HS-5 (cell line): Measurements from ENCODE around the gene KCNK4.

ENCODE experiments used
- DNase-seq: peaks from one replicate; pipeline ENCODE4 v3.0.0-alpha.2; 2012; ENCODE audit warnings: low read depth

KCNK4 gene

DNA sequence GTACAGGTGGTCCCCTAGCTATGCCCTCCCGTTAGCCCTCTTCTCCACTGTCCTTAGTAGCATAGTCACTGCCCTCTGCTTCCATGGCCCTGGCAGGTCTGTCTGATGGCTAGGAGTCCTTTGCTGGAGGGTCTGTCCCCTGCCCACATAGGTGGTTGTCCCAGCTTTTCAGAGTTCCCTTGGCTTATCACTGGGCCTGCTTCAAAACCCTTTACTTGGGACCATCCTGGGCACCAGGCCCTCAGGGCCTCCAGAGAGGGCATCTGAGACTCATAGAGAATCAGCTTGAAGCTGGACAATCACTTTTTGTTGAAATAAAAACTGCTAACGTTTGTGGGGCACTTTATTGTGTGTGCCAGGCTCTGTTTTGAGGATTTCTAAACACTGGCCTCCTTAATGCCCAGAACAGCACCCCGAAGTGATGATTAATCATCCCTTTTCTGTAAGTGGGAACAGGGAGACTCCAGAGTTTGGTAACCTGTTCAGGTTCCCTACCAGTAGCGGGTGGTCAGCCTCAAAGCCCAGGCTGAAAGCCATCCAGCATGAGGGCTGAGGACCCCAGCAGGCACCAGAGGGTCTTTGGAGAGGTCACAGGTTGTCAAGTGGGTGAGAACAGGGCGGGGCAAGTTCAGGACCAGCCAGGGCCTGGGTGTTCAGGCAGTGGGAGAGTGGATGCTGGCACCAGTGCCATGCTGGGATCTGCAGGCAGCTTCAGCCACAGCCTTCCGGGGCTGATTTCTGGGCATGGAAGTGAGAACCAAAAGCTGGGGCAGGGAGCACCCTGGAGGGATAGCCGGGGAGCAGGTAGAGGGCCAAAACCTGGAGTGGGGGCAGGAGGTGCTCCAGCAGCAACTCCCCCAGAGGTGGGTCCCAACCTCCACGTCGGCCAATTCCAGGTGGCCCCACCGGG lies 495 bp upstream of the KCNK4 start:
- no peak for DNase-seq

DNA sequence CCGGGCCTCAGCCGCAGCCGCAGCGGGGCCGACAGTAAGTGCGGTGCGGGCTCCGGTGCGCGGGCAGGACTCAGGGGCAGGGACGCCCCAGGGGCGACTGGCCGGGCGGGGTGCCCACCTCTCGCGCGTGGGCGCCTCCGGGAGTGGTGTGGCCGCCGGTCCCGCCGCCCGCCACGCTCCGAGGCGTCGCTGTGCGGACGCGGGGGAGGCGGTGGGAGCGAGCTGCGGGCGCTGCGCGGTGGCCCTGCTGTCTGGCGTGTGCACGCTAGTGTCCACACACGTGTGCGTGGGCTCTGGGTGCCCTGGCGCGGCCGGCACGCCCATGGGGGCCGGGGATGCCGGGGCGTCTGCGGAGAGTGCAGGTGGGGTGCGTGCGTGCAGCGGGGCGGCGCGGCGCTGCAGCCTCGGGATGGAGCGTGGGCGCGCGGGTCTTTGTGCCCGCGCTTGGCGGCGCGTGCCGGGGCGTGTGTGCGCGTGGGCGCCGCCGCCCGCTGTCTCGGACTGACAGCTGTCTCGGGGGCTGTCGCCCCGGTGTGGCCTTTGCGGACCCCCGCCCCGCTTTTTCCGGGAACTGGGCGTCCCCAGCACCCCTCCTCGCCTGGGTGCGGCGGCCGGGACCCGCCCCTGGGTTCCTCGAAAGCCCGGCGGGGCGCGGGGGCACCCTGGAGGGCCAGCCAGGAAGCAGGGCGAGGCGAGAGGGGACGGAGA lies 804 bp downstream of the KCNK4 start:
- no peak for DNase-seq

DNA sequence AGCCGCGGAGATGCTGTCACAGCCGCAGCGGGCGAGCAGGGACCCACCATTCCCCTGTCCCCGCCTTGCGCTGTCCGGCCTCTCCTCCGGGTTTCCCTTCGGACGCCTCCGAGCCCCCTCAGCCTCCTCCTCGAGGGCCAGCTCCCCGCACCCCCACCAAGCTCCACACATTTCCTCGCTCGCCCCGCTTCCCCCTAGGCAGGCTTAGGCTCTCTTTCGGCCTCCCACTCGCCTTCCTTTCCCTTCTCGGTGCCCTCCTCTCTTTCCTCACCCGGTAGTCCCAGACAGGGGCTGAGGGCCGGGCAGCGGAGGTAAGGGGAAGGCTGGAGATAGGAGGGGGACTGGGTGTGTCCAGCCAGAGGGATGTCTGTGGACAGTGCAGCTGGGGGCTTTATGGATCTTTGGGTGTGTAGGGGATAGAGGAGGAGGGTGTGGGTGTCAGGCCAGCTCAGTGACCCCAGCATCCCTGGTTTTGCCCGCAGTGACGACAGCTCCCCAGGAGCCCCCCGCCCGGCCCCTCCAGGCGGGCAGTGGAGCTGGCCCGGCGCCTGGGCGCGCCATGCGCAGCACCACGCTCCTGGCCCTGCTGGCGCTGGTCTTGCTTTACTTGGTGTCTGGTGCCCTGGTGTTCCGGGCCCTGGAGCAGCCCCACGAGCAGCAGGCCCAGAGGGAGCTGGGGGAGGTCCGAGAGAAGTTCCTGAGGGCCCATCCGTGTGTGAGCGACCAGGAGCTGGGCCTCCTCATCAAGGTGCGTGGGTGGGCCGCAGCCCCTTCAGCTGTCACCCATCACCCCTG lies 1.6 kb downstream of the KCNK4 start:
- no peak for DNase-seq

DNA sequence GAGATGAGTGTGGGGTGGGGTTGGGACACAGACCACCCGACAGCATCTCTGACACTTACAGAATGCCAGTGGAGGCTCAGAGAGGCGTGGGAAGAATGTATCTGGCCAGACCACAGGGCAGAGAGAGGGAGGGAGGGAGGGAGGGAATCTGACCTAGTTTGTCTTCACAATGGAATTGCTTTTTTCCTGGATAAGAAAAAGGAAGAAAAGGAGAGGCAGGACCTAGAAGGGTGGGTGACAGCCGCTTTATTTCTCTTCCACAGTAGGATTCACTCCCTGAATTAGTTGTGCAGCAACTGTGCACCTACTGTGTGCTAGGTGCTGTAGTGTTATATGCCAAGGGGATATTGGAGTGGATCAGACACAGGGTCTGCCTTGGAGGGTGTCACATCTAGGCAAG lies 3.7 kb downstream of the KCNK4 start:
- no peak for DNase-seq

DNA sequence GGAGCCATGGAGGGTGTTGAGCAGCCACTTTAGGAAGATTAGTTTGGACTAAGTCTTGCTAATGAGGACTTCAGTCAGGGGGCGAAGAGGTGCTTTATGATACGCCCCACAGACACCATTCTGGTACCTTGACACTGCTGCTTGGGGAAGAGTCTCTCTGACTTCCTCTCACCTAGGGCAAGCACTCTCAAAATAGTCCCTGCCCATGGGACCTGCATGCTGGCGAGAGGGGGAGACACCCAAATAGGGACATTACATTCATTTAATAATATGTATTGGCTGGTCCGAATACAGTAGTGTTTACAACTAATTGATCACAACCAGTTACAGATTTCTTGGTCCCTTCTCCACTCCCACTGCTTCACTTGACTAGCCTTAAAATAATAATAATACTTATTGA lies 4.7 kb downstream of the KCNK4 start:
- DNase-seq, result no peak

DNA sequence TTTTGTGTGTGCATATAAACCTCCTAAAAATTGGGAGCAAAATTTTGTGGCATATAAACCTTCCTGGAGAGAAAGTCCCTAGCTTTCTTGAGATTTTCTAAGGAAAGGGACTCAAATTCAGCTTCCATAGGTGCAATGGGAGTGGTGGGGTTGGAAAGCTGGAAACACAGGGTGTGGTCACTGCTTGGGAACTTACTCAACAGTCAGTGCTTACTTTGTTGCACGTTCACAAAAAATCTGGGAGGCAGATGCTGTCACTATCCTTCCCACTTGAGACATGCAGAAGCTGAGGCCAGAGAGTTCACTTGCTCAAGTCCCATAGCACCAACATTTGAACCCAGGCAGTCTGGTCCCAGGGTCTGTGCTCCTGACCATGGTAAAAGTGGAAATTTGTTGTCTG lies 5.1 kb downstream of the KCNK4 start:
- no peak for DNase-seq

DNA sequence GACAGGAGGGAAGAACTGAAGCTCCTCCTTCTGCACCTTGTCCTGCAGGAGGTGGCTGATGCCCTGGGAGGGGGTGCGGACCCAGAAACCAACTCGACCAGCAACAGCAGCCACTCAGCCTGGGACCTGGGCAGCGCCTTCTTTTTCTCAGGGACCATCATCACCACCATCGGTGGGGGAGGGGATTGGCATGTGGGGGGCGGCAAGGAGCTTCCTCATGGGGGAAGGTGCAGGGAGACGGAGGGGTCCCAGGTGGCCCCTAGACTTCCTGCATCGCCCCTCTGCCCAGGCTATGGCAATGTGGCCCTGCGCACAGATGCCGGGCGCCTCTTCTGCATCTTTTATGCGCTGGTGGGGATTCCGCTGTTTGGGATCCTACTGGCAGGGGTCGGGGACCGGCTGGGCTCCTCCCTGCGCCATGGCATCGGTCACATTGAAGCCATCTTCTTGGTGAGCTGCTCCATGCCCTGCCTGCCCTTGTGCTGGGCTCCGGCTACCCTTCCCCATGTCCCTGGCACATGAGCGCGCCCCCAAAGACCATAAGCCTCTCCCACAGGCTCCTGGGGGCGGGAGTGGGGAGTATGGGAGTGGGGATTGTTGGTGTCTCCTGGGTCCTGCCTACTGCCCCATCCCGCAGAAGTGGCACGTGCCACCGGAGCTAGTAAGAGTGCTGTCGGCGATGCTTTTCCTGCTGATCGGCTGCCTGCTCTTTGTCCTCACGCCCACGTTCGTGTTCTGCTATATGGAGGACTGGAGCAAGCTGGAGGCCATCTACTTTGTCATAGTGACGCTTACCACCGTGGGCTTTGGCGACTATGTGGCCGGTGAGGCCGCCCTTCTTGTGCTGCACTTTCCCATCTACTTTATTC lies 6.0 kb downstream of the KCNK4 start:
- DNase-seq, result no peak

DNA sequence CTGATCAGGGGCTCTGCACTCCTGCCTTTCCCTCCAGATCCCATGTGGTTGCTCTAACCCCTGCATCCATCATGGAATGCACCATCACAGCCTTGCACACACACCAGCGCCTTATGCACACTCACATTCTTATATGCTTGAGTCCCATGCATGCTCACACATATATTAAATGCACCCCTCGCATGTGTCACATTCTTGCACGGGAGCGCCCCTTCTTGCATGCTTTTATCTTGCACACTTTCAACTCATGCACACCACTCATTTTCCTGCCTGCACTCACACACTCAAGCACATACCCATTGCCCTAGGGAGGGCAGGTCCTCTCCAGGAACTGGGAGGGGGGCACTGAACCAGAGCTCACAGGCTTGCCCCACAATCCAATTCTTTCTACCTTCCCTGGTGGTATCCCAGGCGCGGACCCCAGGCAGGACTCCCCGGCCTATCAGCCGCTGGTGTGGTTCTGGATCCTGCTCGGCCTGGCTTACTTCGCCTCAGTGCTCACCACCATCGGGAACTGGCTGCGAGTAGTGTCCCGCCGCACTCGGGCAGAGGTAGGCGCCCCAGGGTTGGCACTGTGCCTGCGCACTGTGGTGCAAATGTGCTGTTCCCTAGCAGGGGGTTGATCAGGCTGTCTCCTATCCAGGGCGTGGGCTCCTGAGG lies 6.7 kb downstream of the KCNK4 start:
- no peak for DNase-seq

DNA sequence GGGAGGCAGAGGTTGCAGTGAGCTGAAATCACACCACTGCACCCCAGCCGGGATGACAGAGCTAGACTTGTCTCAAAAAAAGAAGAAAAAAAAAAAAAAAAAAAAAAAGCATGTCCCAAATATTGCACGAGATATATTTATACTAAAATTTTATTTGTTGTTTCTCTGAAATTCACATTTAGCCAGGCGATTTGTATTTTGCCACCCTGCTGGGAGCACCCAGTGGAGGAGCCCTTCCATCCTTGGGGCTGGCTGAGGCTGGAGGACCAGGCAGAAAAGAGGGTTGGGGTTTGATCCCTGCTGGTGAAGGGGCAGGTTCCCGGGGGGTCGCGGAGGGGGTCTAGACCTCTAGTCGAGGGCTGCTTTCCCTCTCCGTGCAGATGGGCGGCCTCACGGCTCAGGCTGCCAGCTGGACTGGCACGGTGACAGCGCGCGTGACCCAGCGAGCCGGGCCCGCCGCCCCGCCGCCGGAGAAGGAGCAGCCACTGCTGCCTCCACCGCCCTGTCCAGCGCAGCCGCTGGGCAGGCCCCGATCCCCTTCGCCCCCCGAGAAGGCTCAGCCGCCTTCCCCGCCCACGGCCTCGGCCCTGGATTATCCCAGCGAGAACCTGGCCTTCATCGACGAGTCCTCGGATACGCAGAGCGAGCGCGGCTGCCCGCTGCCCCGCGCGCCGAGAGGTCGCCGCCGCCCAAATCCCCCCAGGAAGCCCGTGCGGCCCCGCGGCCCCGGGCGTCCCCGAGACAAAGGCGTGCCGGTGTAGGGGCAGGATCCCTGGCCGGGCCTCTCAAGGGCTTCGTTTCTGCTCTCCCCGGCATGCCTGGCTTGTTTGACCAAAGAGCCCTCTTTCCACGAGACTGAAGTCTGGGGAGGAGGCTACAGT lies 8.1 kb downstream of the KCNK4 start:
- no peak for DNase-seq

DNA sequence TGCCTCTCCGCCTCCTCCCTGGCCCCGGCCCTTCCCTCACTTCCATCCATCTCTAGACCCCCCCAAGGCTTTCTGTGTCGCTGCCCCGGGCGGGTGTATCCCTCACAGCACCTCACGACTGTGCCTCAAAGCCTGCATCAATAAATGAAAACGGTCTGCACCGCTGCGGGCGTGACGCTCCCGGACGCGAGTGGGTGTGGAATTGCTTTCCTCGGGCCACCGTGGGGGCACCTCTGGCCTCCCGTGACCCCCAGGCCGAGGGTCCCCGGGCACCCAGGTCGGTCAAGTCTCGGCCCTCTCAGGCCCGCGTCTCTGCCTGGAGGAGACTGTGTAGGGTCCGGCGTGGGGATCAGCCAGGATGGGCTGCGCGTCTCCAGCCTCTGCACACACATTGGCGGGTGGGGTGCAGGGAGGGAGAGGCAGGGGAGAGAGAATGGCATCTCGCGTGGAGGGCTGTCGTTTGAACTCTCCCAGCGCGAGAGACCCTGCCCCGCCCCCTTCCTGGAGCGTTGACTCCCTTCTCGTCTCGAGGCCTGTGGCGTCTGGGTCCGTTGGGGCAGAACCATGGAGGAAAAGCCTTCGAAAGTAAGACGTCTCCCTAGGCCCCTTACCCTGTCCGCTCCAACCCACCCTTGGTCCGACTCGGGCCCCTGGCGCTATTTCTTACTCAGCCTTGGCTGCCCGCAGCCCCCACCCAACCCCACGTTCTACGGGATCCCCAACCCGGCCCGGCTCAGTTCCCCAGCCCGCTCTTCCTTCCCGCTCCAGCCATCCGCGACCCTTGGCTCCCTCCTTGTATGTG lies 8.9 kb downstream of the KCNK4 start, which contains the start of gene CATSPERZ:
TSS of gene CATSPERZ (plus strand) at position 512 of the 802 bp plus-strand sequence. CDS start at position 565, 53 bp downstream.
- no peak for DNase-seq

DNA sequence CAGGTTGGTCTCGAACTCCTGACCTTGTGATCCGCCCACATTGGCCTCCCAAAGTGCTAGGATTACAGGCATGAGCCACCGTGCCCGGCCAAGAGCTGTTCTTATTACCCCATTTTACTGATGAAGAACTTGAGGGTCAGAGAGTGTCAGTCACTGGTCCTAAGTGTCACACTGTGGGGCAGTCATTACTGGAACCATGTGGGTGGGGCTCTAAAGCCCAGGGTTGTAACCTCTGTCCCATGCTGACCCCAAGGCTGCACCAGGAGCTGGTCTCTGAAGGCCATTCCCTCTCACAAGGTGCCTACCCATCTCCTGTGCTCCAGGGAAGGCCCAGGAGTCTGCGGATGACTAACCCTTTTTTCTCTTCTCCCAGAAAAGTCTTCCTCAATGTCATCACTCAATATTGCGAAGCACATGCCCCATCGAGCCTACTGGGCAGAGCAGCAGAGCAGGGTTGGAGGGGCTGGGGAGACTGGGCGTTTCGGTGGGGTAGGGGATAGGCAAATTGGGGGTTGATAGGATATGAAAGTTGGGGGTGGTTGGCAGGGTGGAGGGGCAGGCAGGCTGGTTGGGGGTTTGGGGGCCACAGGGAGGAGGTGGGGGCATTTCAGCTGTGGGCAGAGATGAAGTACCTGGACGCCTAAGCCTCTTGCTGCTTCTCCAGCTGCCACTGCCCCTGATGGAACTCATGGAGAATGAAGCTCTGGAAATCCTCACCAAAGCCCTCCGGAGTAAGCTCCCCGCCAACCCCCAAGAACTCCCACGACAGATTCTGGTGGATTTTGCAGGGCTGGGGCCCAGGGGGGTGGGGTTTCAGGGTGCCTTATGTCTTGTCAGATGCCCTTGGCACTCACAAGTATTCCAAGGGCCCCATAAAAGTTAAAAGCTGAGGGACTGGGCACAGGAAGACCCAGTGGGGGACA lies 12.3 kb downstream of the KCNK4 start:
- DNase-seq, result no peak

DNA sequence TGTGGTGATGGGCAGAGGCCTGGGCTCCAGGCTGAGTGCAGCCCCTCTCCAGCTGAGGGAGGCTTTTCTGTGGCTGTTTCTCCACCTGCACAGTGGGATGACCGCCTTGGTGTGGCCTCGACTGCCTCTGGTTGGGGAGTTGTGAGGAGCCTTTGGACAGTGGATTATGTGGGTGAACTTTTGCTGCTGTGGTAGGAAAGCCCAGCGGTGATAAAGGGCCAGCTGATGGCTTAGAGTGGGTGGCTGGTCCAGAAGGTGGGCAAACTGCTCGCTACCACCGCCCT lies 12.9 kb downstream of the KCNK4 start:
- DNase-seq, result no peak

DNA sequence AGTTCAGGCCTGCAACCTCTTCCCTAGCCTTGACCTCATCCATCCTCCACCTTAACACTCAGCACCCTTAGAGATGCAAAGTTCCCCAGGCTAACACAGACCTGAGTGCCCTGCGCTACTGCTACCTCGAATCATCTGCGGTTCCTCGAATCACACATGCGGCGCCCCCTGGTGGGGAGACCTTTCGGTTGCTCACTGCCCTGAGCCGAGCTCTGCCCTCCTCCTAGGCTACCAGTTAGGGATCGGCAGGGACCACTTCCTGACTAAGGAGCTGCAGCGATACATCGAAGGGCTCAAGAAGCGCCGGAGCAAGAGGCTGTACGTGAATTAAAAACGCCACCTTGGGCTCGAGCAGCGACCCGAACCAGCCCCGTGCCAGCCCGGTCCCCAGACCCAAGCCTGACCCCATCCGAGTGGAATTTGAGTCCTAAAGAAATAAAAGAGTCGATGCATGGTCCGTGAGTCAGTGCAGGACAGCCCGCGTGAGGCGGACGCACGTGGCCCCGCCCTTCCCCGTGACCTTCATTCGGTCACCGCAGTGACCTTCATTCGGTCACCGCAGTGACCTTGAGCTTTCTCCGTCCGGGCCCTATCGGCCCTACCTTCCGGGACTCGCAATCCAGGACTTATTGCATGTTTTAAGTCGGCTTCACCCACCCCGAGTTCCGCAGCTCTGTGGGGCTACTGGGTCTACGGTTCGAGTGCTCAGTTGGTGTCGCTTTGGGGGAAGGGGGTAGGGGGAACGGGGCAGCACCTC lies 13.4 kb downstream of the KCNK4 start:
- DNase-seq, result peak; percentile 67

DNA sequence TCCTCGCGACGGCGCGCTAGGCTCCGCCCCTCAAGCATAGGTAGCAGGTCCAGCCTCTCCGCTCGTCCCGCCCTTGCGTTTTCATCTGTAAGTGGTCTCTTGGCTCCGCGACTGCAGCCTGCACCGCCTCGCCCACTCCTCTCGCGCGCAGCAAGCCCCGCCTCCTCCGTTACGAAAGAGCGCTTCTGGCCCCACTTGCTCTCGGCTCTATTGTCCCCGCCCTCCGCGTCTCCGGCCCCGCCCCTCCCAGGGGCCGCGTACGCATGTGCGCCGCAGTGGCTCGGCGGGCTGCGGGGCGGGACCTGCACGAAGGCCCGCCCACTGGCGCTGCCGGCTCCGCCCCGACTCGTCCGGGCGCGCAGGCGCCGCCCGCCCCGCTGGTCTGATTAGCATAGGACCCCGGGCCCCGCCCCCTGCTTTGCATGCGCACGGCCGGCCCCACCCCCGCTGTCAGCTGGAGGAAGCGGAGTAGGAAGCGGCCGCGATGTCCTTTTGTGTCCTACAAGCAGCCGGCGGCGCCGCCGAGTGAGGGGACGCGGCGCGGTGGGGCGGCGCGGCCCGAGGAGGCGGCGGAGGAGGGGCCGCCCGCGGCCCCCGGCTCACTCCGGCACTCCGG lies 14.1 kb downstream of the KCNK4 start, which contains the start of gene ESRRA:
TSS of gene ESRRA (plus strand) at position 450 of the 616 bp plus-strand sequence. CDS start 1,656 bp downstream, outside the sequence.
- DNase-seq, result peak; percentile 78

DNA sequence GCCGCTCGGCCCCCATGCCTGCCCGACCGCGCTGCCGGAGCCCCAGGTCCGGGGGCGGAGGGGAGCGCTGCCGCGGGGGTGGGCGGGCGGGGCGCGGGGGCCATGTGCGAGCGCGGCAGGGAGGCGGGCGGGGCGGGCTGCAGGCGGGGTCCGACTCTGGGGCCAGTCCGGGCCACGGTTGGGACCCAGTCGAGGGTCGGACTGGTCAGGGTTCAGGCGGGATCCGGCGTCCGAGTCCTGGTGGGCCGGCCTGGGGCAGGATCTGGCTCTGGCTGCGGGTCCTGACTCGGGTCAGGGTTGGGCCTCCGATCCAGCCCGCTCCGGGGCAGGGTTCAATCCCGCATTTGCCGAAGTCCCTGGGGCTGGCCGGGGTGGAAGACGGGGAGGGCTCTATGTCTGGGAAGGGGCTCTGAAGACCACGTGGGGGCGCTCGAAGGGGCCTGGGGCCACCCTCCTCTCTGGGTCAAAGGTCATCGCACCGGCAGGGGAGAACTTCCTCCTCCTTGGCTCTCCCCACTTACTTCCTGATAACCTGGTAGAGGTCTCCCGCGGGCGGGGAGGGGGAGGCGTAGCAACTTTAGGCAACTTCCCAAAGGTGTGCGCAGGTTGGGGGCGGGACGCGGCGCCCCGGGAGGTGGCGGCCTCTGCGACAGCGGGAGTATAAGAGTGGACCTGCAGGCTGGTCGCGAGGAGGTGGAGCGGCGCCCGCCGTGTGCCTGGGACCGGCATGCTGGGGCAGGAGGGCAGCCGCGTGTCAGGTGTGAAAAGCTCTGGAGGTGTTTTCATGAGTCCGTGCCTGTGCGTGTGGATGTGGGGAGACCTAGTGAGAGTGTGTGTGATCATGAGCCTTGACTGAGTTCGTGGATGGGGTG lies 14.8 kb downstream of the KCNK4 start:
- DNase-seq, result no peak

DNA sequence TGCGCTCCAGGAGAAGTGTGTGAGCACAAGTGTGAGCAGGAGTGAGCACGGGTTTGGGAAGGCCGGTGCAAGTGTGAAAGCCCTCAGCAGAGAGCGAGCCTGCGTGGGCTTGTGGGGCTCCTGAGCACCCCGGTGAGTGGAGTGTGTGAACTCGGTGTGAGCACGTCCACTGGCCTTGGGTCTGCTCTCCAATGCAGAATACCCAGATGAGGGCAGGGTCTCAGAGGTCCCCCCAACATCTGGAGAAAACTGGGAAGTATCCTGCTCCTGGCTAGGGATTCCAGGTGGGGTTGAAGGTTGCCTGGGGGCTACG lies 15.4 kb downstream of the KCNK4 start:
- no peak for DNase-seq
